DND-41 (cell line): ENCODE measurements around the gene CTBP1.

Experiments used
- EZH2 ChIP-seq: IDR thresholded peaks from 3 replicates; pipeline ENCODE4 v1.6.1; 2012; ENCODE audit warnings: borderline replicate concordance, low read depth, mild to moderate bottlenecking, moderate library complexity, low read length, inconsistent platforms; ENCODE audit not compliant: severe bottlenecking
- TF ChIP-seq, protein P1 (sequence below): IDR thresholded peaks from 2 replicates; pipeline ENCODE4 v1.5.1; 2012; ENCODE audit warnings: borderline replicate concordance, low read length, moderate library complexity, mild to moderate bottlenecking; ENCODE audit not compliant: poor library complexity, severe bottlenecking; ENCODE audit errors: extremely low read depth

DNA sequence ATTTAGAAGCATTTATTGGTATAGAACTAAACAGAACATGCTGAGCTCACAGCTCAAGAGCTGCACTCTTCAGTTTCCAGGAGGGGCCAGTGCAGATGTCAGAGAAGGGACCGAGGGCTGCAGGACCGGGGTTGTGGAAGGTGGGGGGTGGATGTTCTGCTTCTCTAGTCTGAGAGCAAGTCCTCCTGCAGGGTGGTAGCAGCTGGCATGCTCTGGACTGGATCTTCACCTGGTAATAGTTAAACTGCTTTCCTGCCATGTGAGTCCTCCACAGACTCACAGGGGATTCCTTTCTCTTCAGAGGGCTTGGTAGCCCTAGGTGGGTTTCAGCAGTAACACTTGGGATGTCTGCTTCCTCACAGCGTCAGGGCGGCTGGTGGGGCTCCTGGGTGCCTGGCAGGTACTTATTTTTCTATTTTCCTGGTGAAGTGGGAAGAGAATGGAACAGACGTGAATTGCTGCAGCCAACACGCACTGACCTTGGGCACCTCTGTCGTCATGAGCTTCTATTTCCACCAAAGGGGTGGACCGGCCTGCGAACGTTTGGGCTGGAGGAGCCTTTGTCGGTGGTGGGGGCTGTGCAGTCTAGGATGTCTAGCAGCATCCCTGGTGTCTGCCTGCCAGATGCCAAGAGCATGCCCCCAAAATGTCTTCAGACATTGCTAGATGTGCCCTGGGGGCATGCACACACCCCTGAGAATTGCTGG lies 43.2 kb upstream of the CTBP1 start:
- TF ChIP-seq EZH2, result no peak
- TF ChIP-seq, protein P1, sequence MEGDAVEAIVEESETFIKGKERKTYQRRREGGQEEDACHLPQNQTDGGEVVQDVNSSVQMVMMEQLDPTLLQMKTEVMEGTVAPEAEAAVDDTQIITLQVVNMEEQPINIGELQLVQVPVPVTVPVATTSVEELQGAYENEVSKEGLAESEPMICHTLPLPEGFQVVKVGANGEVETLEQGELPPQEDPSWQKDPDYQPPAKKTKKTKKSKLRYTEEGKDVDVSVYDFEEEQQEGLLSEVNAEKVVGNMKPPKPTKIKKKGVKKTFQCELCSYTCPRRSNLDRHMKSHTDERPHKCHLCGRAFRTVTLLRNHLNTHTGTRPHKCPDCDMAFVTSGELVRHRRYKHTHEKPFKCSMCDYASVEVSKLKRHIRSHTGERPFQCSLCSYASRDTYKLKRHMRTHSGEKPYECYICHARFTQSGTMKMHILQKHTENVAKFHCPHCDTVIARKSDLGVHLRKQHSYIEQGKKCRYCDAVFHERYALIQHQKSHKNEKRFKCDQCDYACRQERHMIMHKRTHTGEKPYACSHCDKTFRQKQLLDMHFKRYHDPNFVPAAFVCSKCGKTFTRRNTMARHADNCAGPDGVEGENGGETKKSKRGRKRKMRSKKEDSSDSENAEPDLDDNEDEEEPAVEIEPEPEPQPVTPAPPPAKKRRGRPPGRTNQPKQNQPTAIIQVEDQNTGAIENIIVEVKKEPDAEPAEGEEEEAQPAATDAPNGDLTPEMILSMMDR, result no peak
